HepG2 (cell line): ENCODE measurements around the gene OR11A1. TPM values are rescaled to one million over a fixed set of nuclear protein-coding genes. Genes with fewer than 3 reads are reported as not detected.

Experiments
- ATAC-seq: fragments of 200-7000 bp; cut with Tn5 transposase; 3 replicates; pipeline ENCODE4 v1.9.1; 2020; ENCODE audit warnings: mild to moderate bottlenecking, moderate library complexity
- BruUV-seq: library from RNA; stranded (reverse); fragments of 400-500 nt; replicated peaks from 2 replicates; lab custom pipeline; 2021; lab: Mats Ljungman, UMichigan
- CTCF ChIA-PET: fragments of 300-600 bp; formaldehyde crosslinking; extraction: SDS; loops from one replicate; lab custom pipeline; 2021; ENCODE audit warnings: low total read pairs, inconsistent platforms, low intra/inter-chr PET ratio; lab: Yijun Ruan, JAX
- POLR2A ChIA-PET: fragments of 350-600 bp; sonication (Branson Sonifier 250); formaldehyde crosslinking; loops from one replicate; lab custom pipeline; 2020; ENCODE audit warnings: antibody characterized with exemption, inconsistent platforms; lab: Yijun Ruan, JAX
- DNase-seq: peaks from one replicate; pipeline ENCODE4 v3.0.0-alpha.2; 2015; ENCODE audit warnings: low spot score
- FAIRE-seq: peaks from 3 replicates; lab custom pipeline; 2011; peaks lifted over from hg19 to GRCh38; lab: Jason Lieb, UNC
- H2AFZ ChIP-seq: one replicate; pipeline ENCODE4 v1.6.1; 2011; ENCODE audit warnings: low read length, inconsistent platforms
- H3K27ac ChIP-seq: fragments of 300-600 bp; 3 replicates; pipeline ENCODE4 v1.8.0; 2011; ENCODE audit warnings: mixed run types, mild to moderate bottlenecking, mixed read lengths, low read length, inconsistent platforms; ENCODE audit not compliant: insufficient read depth; ENCODE audit errors: extremely low read length
- H3K27me3 ChIP-seq, 2 experiments: fragments of 200-600 bp in 1 of 2; 2 replicates in 1 of 2; 3 replicates in 1 of 2; pipeline versions ENCODE4 v1.6.0 to v1.8.0; 2011; ENCODE audit warnings: low read length in 2 of 2, mild to moderate bottlenecking in 2 of 2, moderate library complexity in 2 of 2, inconsistent platforms in 1 of 2; ENCODE audit not compliant: insufficient read depth in 2 of 2, control insufficient read depth in 1 of 2
- H3K36me3 ChIP-seq, 2 experiments: fragments of 200-600 bp in 1 of 2; replicated peaks in 1 of 2; 2 replicates in 1 of 2; 3 replicates in 1 of 2; pipeline versions ENCODE4 v1.5.1 to v1.8.0; 2011; ENCODE audit warnings: low read length in 2 of 2, inconsistent platforms in 1 of 2; ENCODE audit not compliant: insufficient read depth in 2 of 2, control insufficient read depth in 1 of 2
- H3K4me1 ChIP-seq: 2 replicates; pipeline ENCODE4 v1.5.1; 2012; ENCODE audit warnings: low read length, inconsistent platforms; ENCODE audit not compliant: insufficient read depth
- H3K4me2 ChIP-seq: 2 replicates; pipeline ENCODE4 v1.6.0; 2011; ENCODE audit warnings: low read depth, low read length, inconsistent platforms
- H3K4me3 ChIP-seq, 3 experiments: fragments of 200-600 bp in 1 of 3; sonication (generic), shearing (Covaris generic) in 1 of 3; replicated peaks in 1 of 3; 2 replicates each; pipeline ENCODE4 v1.5.1; 2011 to 2016; ENCODE audit warnings: low read length in 3 of 3, inconsistent platforms in 2 of 3, low read depth in 2 of 3, mild to moderate bottlenecking in 2 of 3, control low read depth in 1 of 3, mixed read lengths in 1 of 3; ENCODE audit not compliant: insufficient read depth in 1 of 3
- H3K79me2 ChIP-seq: one replicate; pipeline ENCODE4 v1.6.1; 2011; ENCODE audit warnings: low read length, inconsistent platforms; ENCODE audit not compliant: insufficient read depth
- H3K9ac ChIP-seq: 2 replicates; pipeline ENCODE4 v1.6.0; 2011; ENCODE audit warnings: mild to moderate bottlenecking, low read depth, low read length, inconsistent platforms; ENCODE audit not compliant: insufficient read depth
- H3K9me3 ChIP-seq: 2 replicates; pipeline ENCODE4 v1.5.1; 2012; ENCODE audit warnings: mild to moderate bottlenecking, low read length
- H4K20me1 ChIP-seq: 2 replicates; pipeline ENCODE4 v1.6.0; 2011; ENCODE audit warnings: inconsistent platforms, mild to moderate bottlenecking, low read length, moderate library complexity; ENCODE audit not compliant: insufficient read depth
- AGO1 ChIP-seq: fragments of 200-400 bp; formaldehyde crosslinking; IDR thresholded peaks from 2 replicates; pipeline ENCODE4 v1.6.1; 2017; ENCODE audit warnings: mild to moderate bottlenecking, low read depth, low read length, moderate library complexity; ENCODE audit not compliant: poor library complexity, severe bottlenecking
- ISL2 ChIP-seq: sonication (generic); formaldehyde crosslinking; IDR thresholded peaks from 2 replicates; pipeline ENCODE4 v1.5.0; 2020; ENCODE audit warnings: missing genetic modification reagents
- NCOR1 ChIP-seq: fragments of 200-600 bp; sonication (generic); IDR thresholded peaks from 2 replicates; pipeline ENCODE4 v1.7.0; 2017; ENCODE audit warnings: antibody characterized with exemption, low read length, borderline replicate concordance
- RFXAP ChIP-seq: sonication (generic); formaldehyde crosslinking; IDR thresholded peaks from 2 replicates; pipeline ENCODE4 v1.4.0; 2020; ENCODE audit warnings: missing genetic modification reagents, borderline replicate concordance
- SMARCC2 ChIP-seq: fragments of 450-650 bp; IDR thresholded peaks from 2 replicates; pipeline ENCODE4 v1.6.1; 2017; ENCODE audit warnings: antibody characterized with exemption, mild to moderate bottlenecking
- SNRNP70 ChIP-seq: fragments of 200-400 bp; formaldehyde crosslinking; IDR thresholded peaks from 2 replicates; pipeline ENCODE4 v1.6.1; 2017; ENCODE audit warnings: mild to moderate bottlenecking, low read depth, low read length, moderate library complexity
- SP1 ChIP-seq, 2 experiments: fragments of 450-650 bp in 1 of 2; sonication (generic) in 1 of 2; formaldehyde crosslinking in 1 of 2; IDR thresholded peaks; 2 replicates each; pipeline versions ENCODE4 v1.4.0 to v1.6.1; 2016 to 2020; ENCODE audit warnings: missing genetic modification reagents in 1 of 2
- U2AF2 ChIP-seq: fragments of 200-400 bp; formaldehyde crosslinking; IDR thresholded peaks from 2 replicates; pipeline ENCODE4 v1.6.1; 2017; ENCODE audit warnings: low read depth, mild to moderate bottlenecking, low read length
- ZFAT ChIP-seq: sonication (generic); formaldehyde crosslinking; conservative IDR thresholded peaks from 2 replicates; pipeline ENCODE4 v1.8.1; 2023; ENCODE audit warnings: missing genetic modification reagents, inconsistent platforms
- ZNF282 ChIP-seq: fragments of 450-650 bp; IDR thresholded peaks from 2 replicates; pipeline ENCODE4 v1.6.1; 2018; ENCODE audit not compliant: partially characterized antibody
- ZNF367 ChIP-seq: sonication (generic); formaldehyde crosslinking; IDR thresholded peaks from 2 replicates; pipeline ENCODE4 v1.4.0; 2020; ENCODE audit warnings: missing genetic modification reagents, borderline replicate concordance
- ZNF605 ChIP-seq: sonication (generic); formaldehyde crosslinking; IDR thresholded peaks from 2 replicates; pipeline ENCODE4 v1.8.0; 2022; ENCODE audit warnings: mild to moderate bottlenecking, missing genetic modification reagents
- WGBS: methylation state at CpG from one replicate; pipeline ENCODE4 v1.1.6; 2017; ENCODE audit warnings: low lambda C conversion rate; 5-methylcytosine and 5-hydroxymethylcytosine counted together
- in situ Hi-C: cut with HindIII; loops from 2 replicates; pipeline ENCODE4 v1.10.0; 2017; ENCODE audit warnings: low pct_unique_long_range_greater_than_20kb; ENCODE audit not compliant: extremely low pct_ligation_motif_present
- intact Hi-C: fragments of 100-400 bp; cut with micrococcal nuclease; formaldehyde crosslinking; loops from one replicate; pipeline ENCODE4 v1.10.0; 2022; ENCODE audit not compliant: unreplicated experiment
- polyA plus RNA-seq, 8 experiments: library from polyadenylated mRNA; depleted of rRNA in 3 of 8; stranded (reverse) in 7 of 8; unstranded in 1 of 8; fragments of >200 nt; fragmentation: Illumina TruSeq in 4 of 8; extraction: Trizol in 4 of 8; gene quantifications; 2 replicates each; pipeline versions ENCODE4 v1.2.1 to v1.2.3, GENCODE V29; 2011 to 2016; ENCODE audit warnings: low read depth in 4 of 8, missing spikeins in 1 of 8, mixed read lengths in 1 of 8; ENCODE audit not compliant: insufficient read depth in 1 of 8
- total RNA-seq, 5 experiments: library from RNA; depleted of rRNA; stranded (reverse); fragments of >200 nt; fragmentation: Illumina TruSeq; extraction: Trizol; gene quantifications; 2 replicates each; pipeline ENCODE4 v1.2.3, GENCODE V29; 2016; ENCODE audit warnings: low read depth in 1 of 5
- TF ChIP-seq, protein P1 (sequence below), 2 experiments: sonication (generic) in 1 of 2; formaldehyde crosslinking in 1 of 2; IDR thresholded peaks; 2 replicates each; pipeline versions ENCODE4 v1.6.1 to v1.9.0; 2014 to 2022; ENCODE audit warnings: antibody characterized with exemption in 1 of 2, borderline replicate concordance in 1 of 2, inconsistent platforms in 1 of 2, low read depth in 1 of 2, missing genetic modification reagents in 1 of 2
- TF ChIP-seq, protein P2 (sequence below), 2 experiments: fragments of 450-650 bp in 1 of 2; sonication (generic) in 1 of 2; formaldehyde crosslinking; IDR thresholded peaks; 2 replicates each; pipeline versions ENCODE4 v1.5.0 to v1.8.0; 2020 to 2022; ENCODE audit warnings: mild to moderate bottlenecking in 1 of 2, missing genetic modification reagents in 1 of 2

Gene OR11A1
- total and polyA plus RNA-seq, 2 of the 13 experiments (the other 11 are each of a cell fraction or from before 2014, with no cell fraction given), result not detected

DNA sequence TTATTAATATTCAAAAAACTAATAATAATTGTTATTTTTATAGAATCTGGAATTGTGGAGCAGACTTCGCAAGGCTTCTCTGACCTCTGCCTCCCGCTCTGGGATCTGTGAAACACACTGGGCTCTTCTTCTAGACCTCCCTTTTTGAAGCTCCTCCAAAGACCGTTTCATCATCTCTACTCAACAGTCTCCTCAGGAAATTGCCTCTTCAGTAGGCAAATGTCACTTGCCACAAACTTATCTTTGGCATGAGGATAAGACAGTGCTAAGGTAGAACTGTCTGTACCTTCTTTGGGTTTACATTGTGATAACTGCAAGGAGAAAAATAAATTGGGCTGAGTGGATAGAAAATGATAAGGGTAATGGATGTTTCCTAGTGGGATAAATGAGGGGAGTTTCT, 33.2 kb upstream of the OR11A1 start (continued):
- TF ChIP-seq, protein P1, sequence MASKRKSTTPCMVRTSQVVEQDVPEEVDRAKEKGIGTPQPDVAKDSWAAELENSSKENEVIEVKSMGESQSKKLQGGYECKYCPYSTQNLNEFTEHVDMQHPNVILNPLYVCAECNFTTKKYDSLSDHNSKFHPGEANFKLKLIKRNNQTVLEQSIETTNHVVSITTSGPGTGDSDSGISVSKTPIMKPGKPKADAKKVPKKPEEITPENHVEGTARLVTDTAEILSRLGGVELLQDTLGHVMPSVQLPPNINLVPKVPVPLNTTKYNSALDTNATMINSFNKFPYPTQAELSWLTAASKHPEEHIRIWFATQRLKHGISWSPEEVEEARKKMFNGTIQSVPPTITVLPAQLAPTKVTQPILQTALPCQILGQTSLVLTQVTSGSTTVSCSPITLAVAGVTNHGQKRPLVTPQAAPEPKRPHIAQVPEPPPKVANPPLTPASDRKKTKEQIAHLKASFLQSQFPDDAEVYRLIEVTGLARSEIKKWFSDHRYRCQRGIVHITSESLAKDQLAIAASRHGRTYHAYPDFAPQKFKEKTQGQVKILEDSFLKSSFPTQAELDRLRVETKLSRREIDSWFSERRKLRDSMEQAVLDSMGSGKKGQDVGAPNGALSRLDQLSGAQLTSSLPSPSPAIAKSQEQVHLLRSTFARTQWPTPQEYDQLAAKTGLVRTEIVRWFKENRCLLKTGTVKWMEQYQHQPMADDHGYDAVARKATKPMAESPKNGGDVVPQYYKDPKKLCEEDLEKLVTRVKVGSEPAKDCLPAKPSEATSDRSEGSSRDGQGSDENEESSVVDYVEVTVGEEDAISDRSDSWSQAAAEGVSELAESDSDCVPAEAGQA (IDR thresholded peaks at IDR 0.05; ENCODE audit: low read depth), result no peak
- TF ChIP-seq, protein P1 (CRISPR knock-in tag; IDR thresholded peaks at IDR 0.05; ENCODE audit: borderline replicate concordance), result no peak
- TF ChIP-seq, protein P2, sequence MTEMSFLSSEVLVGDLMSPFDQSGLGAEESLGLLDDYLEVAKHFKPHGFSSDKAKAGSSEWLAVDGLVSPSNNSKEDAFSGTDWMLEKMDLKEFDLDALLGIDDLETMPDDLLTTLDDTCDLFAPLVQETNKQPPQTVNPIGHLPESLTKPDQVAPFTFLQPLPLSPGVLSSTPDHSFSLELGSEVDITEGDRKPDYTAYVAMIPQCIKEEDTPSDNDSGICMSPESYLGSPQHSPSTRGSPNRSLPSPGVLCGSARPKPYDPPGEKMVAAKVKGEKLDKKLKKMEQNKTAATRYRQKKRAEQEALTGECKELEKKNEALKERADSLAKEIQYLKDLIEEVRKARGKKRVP (CRISPR knock-in tag; IDR thresholded peaks at IDR 0.05), result no peak
- TF ChIP-seq ZNF367, result no peak
- TF ChIP-seq, all 625 proteins: peak for 0

DNA sequence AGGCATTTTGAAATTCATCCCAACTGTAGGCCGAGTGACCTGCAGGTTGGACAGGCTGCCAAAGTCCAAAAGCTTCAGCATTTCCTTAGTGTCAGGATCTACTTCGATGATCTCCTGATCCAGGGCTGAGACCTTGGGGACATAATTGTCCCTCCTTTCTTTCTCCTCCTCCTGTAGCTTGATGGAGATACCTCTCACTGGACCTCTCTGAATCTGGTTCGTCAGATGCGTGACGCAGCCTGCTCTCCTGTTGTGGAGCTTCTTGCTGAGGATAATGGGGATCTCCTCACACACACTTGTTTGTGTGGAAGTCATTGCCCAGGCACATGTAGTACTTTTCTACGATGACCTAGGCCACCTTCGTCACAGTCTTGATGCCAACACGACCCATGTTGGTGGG, 32.4 kb upstream of the OR11A1 start:
- no peaks in the 10 kb centered on the region for H3K79me2 ChIP-seq
- ATAC-seq, result no peak
- CTCF ChIA-PET, result no interaction called here
- H3K4me1 ChIP-seq, result no peaks in the 10 kb centered on the region
- 62% methylated on average over 8 of the region's 8 CpGs for WGBS
- no peaks in the 10 kb centered on the region for H3K36me3 ChIP-seq
- BruUV-seq, result no TSS peak
- H3K27ac ChIP-seq, result no peak overlapping the region
- no peak overlapping the region for H3K4me3 ChIP-seq
- no peak for DNase-seq
- POLR2A ChIA-PET, result no interaction called here
- no peak overlapping the region for H3K4me2 ChIP-seq
- FAIRE-seq, result no peak
- no peaks in the 10 kb centered on the region for H4K20me1 ChIP-seq
- TF ChIP-seq SMARCC2, result no peak
- no peak for TF ChIP-seq ZNF282
- TF ChIP-seq ZFAT, result no peak
- TF ChIP-seq AGO1, result no peak
- no peak for TF ChIP-seq NCOR1
- no peak for TF ChIP-seq ZNF605
- no peak for TF ChIP-seq ISL2 (CRISPR knock-in tag)
- TF ChIP-seq SNRNP70, result no peak
- TF ChIP-seq RFXAP (CRISPR knock-in tag), result no peak
- no peak for TF ChIP-seq SP1 (IDR thresholded peaks at IDR 0.05)
- no peak for TF ChIP-seq SP1 (CRISPR knock-in tag; IDR thresholded peaks at IDR 0.05)
- TF ChIP-seq U2AF2, result no peak
- no peak overlapping the region for H2AFZ ChIP-seq
- no peaks in the 10 kb centered on the region for H3K9me3 ChIP-seq
- in situ Hi-C loops (no loop called here), intact Hi-C loops (no loop called here)
- no peak overlapping the region for H3K9ac ChIP-seq
- H3K27me3 ChIP-seq, result no peaks in the 10 kb centered on the region
